Stimulated activated CD4-positive, alpha-beta T cell treated with anti-CD3 and anti-CD28 coated beads, Interleukin-4, amount 100 ng/mL, for 4 hours (primary cell): ENCODE data around the gene UCK1.

Source experiments
- DNase-seq, 2 experiments: peaks; one replicate each; pipeline ENCODE4 v3.0.0-alpha.2; 2020

UCK1 gene

DNA sequence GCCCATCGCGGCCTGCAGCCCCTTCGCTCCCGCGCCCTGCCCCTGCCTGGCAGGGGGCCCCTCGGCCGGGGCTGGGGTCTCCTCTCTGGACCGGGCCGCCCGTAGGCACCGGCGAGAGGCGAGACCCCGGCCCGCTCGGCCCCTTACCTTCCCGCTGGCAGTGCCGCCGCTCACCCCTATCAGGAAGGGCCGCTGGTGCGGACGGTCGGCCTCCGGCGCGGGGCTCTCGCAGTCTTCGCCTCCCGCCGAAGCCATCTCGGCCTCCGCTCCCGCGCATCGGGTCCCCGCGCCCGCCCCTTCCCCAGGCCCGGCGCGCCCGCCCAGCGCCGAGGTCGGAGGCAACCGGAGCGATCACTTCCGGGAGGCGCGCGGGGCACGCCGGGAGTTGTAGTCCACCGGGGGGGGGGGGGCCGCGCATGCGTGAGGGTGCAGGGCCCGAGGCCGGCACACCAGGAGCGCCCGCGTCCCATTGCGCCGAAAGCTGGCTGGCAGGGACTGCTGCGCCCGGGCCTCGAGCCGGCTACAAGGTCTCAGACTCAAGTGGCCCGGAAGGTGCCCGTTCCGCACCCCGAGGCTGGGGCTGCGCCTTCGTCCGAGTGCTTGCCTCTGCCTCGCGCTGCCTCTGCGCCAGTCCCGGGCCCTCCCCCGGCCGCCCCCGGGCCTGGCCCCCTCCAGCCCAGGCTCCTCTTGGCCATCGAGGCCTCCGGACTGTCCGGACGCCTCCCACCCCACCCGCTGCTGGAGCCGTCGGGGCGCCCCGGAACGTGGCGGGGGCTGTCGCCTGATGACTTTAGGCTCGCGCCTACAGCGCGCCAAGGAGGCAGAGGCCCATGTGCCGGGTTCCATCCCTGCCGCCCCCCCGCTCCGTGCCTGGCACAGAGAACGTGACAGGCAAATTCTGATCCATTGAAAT is at the start of gene UCK1:
Gene UCK1 (minus strand): TSS at position 344 of the 913 bp plus-strand sequence. CDS start 89 bp downstream, at position 255.
- DNase-seq = peak; percentile 68 to 73

DNA sequence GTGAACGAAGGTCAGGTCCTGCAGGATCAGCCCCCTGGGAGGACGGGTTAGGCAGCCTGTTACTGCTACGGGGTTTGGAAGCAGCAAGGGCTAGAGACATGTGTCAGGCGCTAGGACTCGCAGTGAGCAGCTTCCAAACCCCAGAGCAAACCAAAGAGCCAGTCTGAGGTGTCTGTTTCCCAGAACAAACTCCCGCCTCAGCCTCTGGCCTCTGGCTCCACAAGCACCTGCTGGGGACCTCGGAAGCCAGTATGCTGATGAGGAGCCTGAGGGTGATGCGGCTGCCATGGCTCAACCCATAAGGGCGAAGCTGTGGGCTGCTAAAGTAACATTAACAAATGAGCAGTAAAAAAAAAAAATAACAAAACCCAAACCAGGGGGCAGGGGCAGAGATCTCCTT is 49.3 kb upstream of the UCK1 start:
- DNase-seq = no peak

DNA sequence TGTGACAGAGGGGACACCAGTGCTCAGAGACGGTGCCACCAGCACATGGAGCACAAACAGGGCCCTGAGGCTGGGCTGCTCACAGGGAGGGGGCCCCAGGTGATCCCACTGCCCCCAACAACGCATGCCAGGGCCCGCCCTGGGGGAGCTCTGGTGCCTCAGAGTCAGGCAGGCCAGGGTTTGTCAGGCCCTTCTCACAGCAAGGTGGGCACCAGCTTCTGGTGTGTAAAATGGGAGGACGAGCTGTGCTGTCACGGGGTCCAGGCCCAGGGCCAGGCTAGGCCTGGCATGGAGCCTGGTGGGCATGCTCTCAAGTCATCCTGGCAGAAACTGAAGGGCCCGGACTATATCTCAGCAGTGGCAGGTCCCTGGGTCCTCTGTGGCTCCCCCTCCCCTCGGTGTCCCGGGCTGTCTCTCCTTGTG is 48.7 kb upstream of the UCK1 start:
- no peak for DNase-seq

DNA sequence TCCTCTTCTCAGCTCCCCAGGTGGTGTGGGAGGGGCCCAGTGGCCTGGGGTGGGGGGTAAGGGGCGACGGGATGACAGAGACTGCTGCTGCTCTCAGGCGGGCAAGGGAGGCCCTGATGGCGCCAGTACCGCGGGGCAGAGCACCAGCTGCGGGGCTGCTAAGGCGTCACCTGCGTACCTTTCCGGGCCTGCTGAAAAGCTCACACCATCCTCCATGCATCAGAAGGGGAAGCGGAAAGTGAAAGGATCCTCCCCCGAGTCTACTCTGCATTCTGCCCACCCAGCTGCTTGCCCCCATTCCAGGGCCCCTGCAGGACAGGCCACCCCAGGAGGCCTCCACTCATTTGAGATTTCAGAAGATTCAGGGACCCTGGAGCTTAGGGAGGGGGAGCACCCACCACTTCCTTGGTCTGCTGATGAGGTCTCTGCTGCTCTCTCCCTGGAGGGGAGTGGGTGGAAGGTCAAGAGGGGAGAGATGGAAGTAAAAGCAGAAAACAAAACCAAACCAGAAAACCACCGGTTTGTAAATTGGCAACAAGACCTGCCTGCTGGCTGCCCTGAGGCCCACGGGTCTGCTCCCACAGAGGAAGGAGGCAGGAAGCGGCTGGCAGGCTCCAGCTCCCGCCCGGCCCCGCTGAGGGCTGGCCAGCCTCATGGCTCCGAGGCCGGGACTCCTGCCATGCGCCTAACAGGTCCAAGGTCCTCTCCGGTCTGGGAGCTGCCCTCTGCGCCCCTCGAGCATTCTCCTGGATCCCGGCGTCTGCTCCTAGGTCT is 47.9 kb upstream of the UCK1 start:
- peak; percentile 33 to 42 for DNase-seq

DNA sequence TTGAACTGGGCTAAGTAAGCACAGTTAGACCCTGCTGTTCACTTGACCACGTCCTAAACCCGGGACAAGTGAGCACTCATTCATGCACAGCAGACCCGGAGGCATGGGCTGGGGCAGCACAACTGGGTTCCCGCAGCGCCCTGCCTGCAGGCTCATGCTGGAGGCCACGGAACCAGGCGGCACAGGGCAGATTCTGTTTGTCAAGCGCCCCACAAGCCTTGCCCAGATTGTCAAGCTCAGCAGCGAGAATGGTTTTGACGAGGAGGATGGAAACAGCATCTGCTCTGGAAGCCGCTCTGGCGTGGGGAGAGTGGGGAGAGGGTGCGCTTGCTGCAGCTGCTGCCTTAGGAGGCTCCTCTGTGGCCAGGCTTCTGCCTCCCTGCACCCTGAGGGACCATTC is 47.0 kb upstream of the UCK1 start:
- DNase-seq = no peak

DNA sequence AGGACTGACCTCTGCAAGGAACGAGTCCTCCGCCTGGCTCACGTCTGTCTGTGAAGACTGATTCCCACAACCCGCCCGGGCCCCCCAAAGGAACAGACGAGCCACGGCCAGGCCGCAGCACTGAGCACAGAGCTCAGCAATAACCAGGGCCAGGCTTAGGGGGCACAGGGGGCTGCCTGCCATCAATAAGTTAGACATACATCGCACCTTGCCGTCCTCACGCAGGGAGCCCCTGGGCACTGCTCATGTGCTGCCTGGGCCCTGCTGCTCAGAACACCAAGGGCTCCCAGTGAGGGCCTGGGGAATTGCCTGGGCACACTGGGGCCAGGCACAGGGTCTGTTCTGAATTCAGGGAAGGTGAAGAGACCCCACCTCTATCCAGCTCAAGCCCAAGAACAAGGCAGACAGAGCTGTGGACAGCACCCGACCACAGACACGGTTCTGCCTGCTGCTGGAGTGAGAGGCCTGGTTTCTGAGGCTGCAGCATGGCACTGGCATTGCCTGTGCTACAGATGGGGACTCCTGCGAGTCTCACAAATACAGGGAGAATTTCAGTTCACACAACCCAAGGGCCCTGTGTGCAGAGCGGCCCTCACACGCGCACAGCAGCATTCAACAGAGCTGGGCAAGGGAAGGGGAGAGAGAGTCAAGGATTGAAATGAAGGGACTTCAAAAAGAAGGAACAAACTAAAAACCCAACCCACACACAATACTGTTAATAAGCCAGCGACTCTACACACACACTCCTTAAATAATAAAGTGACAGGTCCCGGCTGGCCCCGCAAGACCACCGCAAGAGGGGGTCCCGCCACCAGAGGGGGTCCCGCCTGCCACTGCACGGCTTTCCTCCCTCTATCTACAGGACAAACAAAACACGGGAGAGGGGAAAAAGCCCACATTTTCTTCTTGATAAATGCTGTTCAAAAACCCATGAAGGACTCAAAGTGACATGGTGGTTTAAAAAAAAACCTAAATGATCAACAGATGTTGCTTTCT is 46.2 kb upstream of the UCK1 start:
- no peak for DNase-seq

DNA sequence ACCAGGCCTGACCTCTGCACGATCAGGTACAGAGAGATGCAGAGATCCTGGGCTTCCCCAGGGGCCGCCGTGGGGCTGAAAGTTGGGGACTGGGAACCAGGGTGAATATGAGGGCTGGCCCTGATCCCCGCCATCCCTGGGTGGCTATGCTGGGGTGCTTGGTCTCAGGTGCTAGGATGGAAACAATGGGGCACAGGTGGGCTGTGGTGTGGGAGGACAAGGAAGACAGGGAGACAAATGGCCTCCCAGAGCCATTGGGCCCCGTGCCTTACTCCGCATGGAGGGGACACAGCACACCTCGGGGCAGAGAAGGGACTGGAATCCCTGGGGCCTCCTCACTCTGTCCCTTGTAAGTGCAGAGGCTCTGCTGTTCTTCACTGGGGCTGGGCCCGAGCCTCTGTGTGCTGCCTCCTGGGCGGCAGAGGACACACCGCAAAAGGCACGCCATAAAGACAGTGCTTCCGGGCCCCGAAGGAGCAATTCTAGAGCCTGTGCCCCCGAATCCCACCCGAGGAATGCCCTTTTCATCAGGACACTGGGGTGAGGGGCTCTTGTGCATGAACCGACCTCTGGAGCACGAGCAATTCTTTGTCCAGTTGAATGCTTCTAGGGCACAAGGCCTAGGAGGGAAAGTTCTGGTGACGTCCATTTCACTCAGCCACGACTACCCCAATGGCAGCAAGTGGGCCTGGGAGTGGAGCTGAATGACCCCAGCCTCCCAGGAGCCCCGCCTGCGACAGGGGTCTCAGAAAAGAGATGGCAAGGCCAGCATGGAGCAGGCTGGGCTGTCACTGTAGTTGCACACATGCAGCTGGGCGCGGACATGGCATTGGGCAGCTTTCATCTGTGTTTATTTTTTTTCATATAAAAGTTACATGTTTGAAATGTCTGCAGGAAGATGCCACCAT is 45.1 kb upstream of the UCK1 start:
- no peak for DNase-seq

DNA sequence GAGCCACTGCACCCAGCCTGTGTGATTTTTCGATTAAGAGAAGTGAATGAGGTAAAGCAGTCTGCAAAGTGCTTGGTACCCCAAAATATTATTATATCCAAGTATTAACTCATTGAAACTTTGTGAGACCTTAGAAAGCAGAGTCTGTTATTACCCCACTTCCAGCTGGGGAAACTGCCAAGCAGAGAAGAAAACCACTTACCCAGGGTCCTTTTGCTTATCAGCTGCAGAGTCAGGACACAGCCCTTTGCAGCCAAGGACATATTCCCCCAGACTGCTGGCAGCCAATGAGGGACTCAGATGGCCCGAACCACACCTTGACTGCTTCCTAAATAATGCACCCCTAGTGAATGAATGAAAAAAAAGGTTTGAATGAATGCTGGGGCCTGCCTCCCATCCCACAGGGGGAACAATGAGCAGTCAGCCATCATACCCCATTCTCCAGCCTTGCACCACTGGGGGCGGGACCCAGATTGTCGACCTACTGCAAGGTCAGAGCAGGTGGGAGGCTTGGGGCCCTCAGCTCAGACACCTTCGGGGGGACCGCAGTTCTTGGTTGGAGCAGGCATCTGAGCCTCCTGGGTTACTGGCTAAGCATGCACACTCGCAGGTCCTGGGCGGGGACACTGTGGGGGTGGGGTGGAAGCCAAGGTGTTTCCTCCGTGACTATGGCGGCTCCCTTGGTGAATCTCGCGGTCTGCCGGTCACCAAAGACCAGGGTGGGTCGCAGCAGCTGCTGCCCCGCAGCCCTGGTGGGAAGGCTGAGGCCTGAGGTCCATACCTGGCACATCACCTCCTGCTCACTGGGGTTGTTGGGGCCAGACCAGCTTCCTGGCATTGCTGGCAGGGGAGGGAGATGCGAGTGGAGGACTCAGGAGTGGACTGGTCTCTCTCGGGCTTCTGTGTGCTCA is 43.9 kb upstream of the UCK1 start:
- DNase-seq = no peak

DNA sequence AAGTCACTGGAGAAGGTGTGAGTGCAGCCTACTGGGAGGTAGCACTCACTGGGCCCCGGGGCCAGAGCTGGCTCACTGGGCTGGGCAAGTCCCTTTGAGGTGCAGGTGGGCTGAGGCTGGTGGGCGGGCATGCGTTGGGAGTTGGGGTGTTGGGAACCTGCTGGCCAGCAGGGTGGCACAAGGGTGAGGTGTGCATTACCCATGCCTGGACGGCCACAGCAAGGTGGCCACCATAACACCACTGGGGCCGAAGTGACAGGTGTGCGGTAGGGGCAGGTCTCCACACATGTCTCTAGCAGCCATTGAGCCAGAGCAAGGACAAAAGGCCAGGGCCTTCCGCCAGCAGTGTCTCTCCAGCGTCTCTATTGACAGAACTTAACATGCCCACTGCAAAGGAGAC is 36.8 kb upstream of the UCK1 start:
- no peak for DNase-seq

DNA sequence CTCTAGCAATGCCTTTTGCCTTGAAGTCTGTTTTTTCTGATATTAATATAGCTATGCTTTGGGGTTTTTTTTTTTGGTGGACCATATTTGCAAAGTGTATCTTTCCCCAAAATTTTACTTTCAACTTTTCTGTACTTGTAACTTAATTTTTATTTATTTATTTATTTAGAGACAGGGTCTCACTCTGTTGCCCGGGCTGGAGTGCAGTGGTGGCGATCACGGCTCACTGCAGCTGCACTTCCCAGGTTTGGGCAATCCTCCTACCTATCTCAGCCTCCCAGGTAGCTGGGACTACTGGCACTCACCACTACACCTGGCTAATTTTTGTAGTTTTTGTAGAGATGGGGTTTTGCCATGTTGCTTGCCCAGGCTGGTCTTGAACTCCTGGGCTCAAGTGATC is 35.1 kb upstream of the UCK1 start:
- no peak for DNase-seq

DNA sequence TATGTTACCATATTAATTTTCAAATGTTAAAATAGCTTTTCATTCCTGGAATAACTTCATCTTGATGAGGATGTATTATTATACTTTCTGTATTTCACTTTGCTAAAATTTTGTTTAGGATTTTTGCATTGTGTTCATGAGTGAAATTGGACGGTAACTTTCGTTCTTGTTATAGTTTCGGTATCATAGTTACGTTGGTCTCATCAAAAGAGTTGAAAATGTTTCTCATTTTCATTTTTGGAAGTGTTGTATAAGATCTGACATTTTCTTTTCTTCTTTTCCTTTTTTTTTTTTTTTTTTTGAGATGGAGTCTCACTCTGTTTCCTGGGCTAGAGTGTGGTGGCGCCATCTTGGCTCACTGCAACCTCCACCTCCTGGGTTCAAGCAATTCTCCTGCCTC is 34.3 kb upstream of the UCK1 start:
- no peak for DNase-seq

DNA sequence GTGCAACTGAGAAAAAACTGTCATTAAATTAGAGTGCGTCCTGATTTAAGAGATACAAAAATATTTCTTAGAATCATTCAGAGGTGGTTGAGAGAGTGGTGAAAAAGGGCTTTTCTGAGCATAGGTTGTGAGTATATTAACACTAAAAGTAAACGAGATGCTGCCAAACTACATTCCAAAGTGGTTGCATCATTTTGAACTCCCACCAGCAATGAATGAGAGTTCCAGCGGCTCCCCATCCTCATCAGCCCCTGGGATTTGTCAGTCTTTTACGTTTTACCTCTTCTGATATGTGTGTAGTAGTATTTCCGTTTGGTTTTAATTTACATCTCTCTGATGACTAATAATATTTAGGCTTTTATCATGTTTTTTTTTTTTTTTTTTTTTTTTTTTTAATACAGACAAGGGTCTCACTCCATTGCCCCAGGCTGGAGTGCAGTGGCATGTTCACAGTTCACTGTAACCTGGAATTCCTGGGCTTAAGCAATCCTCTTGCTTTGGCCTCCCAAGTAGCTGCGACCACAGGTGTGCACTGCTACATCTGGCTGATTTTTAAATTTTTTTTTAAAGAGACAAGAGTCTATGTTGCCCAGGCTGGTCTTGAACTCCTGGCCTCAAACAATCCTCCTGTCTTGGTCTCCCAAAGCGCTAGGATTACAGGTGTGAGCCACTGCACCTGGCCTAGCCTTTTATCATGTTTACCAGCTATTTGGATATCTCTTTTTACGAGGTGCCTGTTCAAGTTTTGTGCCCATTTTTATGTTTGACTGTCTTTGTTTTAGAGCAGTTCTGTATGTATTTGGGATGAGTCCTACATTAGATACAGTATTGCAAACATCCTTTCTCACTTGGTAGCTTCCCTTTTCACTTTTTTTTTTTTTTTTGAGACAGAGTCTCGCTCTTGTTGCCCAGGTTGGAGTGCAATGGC is 31.2 kb upstream of the UCK1 start:
- DNase-seq = no peak

DNA sequence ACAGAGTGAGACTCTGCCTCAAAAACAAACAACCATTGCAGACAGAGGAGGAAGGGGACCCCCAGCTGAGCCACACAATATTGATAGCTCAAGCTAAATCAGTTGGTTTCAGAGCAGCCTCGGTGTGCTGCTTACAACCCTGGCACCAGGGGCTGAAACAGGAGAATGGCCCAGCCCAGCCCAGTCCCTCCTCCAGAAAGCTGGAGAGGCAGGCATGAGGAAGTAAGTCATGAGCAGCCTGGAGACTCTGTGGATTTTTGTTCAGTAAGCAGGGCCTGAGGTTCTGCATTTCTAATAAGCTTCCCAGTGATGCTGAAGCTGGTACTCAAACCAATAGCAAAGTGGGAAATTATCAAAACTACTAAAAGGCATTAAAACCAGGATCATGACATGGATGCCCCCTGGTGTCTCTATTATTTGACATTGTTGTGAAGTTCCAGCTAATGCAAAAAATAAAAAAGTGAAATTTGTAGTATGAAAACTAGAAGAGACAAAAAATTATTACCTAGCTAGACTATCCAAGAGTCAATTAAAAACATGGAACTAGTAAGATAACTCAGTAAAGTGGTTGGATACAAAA is 28.4 kb upstream of the UCK1 start:
- DNase-seq = no peak

DNA sequence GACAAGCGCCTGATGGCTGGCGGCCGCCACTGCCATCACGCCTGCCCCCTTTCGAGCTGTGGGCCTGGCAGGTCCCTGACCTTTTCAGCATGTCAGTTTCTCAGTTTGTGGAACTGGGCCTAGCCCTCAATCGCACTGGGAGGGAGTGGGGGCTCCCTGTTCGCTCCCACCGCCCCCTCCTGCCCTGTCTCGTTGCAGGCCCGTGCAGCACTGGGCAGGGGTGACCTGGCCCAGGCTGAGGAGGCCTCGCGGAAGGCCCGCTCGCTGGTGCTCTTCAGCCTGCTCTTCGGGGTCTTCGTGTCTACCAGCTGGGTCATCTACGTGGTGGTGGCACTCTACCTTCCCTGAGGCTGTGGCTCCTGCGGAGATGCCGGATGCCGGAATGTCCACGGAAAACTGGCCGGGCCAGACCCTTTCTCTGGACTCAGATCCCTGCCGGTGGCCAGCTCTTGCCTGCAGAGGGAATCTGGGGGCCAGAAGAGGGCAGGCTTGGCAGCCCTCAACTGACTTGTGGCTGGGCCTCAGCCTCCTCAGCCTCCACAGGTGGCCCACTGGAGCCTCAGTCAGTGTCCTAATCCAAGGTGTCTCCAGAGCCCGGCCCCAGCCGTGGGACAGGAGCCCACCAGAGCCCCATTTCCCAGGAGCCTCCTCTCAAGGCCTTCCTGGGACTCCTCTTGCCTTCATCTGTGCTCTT is 26.9 kb upstream of the UCK1 start:
- DNase-seq = no peak

DNA sequence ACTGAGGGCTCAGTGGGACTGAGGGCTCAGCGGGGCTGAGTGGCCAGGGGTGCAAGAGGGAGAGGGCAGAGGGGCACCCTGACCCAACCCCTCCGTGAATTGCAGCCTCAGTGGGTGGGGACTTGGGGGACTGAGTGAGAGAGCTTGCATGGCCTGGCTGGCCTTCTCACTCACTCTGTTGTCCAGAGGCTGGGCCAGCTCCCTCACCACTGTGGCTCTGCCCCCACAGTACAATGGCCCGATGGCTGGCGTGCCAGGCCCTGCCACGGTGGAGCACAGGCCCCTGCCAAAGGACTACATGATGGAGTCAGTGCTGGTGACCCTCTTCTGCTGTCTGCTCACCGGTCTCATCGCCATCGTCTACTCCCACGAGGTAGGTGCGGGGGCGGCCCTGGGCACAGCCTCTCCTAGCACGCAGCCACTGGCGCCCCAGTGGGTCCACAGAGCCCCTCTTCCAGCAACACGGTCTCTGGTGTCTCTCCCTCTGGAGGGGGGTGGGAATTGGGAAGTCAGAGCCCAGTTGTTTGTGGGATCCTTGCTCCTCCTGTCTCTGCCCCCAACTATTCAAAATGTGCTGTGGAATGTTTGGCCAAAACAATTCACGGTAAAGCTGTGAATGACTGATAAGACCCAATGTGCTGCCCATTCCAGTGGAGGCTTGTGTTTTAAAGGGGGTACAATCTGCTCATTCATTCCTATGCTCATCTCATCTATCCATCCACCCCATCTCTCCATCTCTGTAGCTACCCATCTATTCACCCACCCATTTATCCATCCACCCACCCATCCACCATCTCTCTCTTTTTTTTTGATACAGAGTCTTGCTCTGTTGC is 25.0 kb upstream of the UCK1 start:
- DNase-seq = no peak

DNA sequence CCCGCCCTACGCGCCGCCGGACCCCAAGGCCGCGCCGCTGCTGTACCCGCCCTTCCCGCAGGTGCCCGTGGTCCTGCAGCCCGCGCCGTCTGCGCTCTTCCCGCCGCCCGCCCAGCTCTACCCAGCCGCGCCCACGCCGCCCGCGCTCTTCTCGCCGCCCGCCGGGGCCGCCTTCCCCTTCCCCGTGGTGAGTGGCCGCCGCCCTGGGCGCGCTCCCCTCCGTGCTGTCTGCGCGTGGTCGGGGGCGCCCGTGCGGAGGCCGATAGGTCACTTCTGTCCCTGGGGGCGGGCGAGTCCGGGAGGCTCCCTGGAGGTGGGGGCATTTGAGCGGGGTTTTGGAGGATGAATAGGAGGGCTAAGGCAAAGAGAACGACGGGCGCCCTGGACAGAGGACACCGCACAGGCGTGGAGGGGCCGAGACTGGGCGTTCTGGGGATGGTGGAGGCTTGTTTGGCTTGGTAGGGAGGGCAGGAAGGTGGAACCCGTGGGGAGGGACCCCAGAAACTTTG is 23.8 kb upstream of the UCK1 start:
- DNase-seq = no peak
